Dermis lymphatic vessel endothelial cell (primary cell): ENCODE results near the gene PCDHB15. TPM values are rescaled to one million over a fixed set of nuclear protein-coding genes. Genes with fewer than 3 reads are reported as not detected.

ENCODE experiments used
- total RNA-seq: library from RNA; depleted of rRNA; stranded (reverse); fragments of >200 nt; gene quantifications from 2 replicates; pipeline ENCODE4 v1.2.1, GENCODE V29; 2014

PCDHB15 gene
- total RNA-seq, result 0.43 and 0.86 TPM in 2 replicates

GRCh38 chr5:141245250-141245717 is at the start of gene PCDHB15:
PCDHB15 (plus strand) TSS chr5:141245395; CDS start chr5:141245579, 184 bp downstream.

GRCh38 chr5:141199359-141200235 is 45.6 kb upstream of the PCDHB15 start, which contains the start of gene PCDHB11:
PCDHB11 (plus strand) TSS chr5:141199627; CDS start chr5:141199775, 148 bp downstream.

GRCh38 chr5:141208478-141208877 is 36.7 kb upstream of the PCDHB15 start, which contains the start of gene PCDHB12:
PCDHB12 (plus strand) TSS chr5:141208719; CDS start chr5:141208908, 189 bp downstream.

GRCh38 chr5:141213656-141214339 is 31.4 kb upstream of the PCDHB15 start, which contains the start of gene PCDHB13:
PCDHB13 (plus strand) TSS chr5:141213919; CDS start chr5:141214124, 205 bp downstream.

GRCh38 chr5:141223112-141223783 is 21.9 kb upstream of the PCDHB15 start, which contains the start of gene PCDHB14:
PCDHB14 (plus strand) TSS chr5:141223343; CDS start chr5:141223506, 163 bp downstream.

Other genes with a start within 250 kb of the PCDHB15 start
- gene PCDHB1, start 194.0 kb upstream of the PCDHB15 start, total RNA-seq, result not detected in 2 replicates
- gene PCDHB2, start 150.8 kb upstream of the PCDHB15 start, total RNA-seq, result 0.22 and 1.7 TPM in 2 replicates
- gene PCDHB3, start 144.9 kb upstream of the PCDHB15 start, total RNA-seq, result 0.22 and 0.69 TPM in 2 replicates
- gene PCDHB4, start 123.6 kb upstream of the PCDHB15 start, total RNA-seq, result 0.09 and 0.22 TPM in 2 replicates
- gene PCDHB5, start 110.2 kb upstream of the PCDHB15 start, total RNA-seq, result 0.43 and 0.87 TPM in 2 replicates
- gene PCDHB6, start 95.3 kb upstream of the PCDHB15 start, total RNA-seq, result 0.09 and 0.11 TPM in 2 replicates
- gene PCDHB7, start 72.8 kb upstream of the PCDHB15 start, total RNA-seq, result 0.87 and 1.8 TPM in 2 replicates
- gene PCDHB8, start 67.6 kb upstream of the PCDHB15 start, total RNA-seq, result 0.43 and 0.65 TPM in 2 replicates
- 0.33 and 0.69 TPM in 2 replicates for gene PCDHB16, start 63.0 kb upstream of the PCDHB15 start, total RNA-seq
- 0.22 and 0.26 TPM in 2 replicates for gene PCDHB9, start 58.2 kb upstream of the PCDHB15 start, total RNA-seq
- 0.98 and 1.0 TPM in 2 replicates for gene PCDHB10, start 53.0 kb upstream of the PCDHB15 start, total RNA-seq
- 0.43 and 0.77 TPM in 2 replicates for gene PCDHB11, start 45.8 kb upstream of the PCDHB15 start, total RNA-seq
- 0.33 and 0.60 TPM in 2 replicates for gene PCDHB12, start 36.7 kb upstream of the PCDHB15 start, total RNA-seq
- 1.1 and 1.3 TPM in 2 replicates for gene PCDHB13, start 31.5 kb upstream of the PCDHB15 start, total RNA-seq
- 0.86 and 0.98 TPM in 2 replicates for gene PCDHB14, start 22.1 kb upstream of the PCDHB15 start, total RNA-seq
- 0.09 and 0.22 TPM in 2 replicates for gene SLC25A2, start 58.7 kb downstream of the PCDHB15 start, total RNA-seq
- 78.7 and 81.5 TPM in 2 replicates for gene TAF7, start 75.4 kb downstream of the PCDHB15 start, total RNA-seq
- 0.34 and 0.43 TPM in 2 replicates for gene PCDHGA1, start 85.1 kb downstream of the PCDHB15 start, total RNA-seq
- gene PCDHGA2, start 93.4 kb downstream of the PCDHB15 start, total RNA-seq, result 0.86 and 1.1 TPM in 2 replicates
- 0.54 and 0.69 TPM in 2 replicates for gene PCDHGA3, start 98.4 kb downstream of the PCDHB15 start, total RNA-seq
- 0.76 and 1.6 TPM in 2 replicates for gene PCDHGB1, start 104.7 kb downstream of the PCDHB15 start, total RNA-seq
- 2.0 and 2.6 TPM in 2 replicates for gene PCDHGA4, start 109.6 kb downstream of the PCDHB15 start, total RNA-seq
- gene PCDHGB2, start 114.6 kb downstream of the PCDHB15 start, total RNA-seq, result 1.3 and 2.7 TPM in 2 replicates
- gene PCDHGA5, start 118.8 kb downstream of the PCDHB15 start, total RNA-seq, result 0.43 and 0.77 TPM in 2 replicates
- 2.6 and 4.3 TPM in 2 replicates for gene PCDHGB3, start 124.8 kb downstream of the PCDHB15 start, total RNA-seq
- gene PCDHGA6, start 128.5 kb downstream of the PCDHB15 start, total RNA-seq, result 2.4 and 2.9 TPM in 2 replicates
- 0.65 and 1.4 TPM in 2 replicates for gene PCDHGA7, start 137.3 kb downstream of the PCDHB15 start, total RNA-seq
- gene PCDHGB4, start 142.3 kb downstream of the PCDHB15 start, total RNA-seq, result 6.7 and 11.3 TPM in 2 replicates
- 0.54 and 1.5 TPM in 2 replicates for gene PCDHGA8, start 147.2 kb downstream of the PCDHB15 start, total RNA-seq
- 8.3 and 11.8 TPM in 2 replicates for gene PCDHGB5, start 152.6 kb downstream of the PCDHB15 start, total RNA-seq
- gene PCDHGA9, start 157.4 kb downstream of the PCDHB15 start, total RNA-seq, result 2.0 and 3.2 TPM in 2 replicates
- gene PCDHGB6, start 162.6 kb downstream of the PCDHB15 start, total RNA-seq, result 2.1 and 3.7 TPM in 2 replicates
- 5.2 and 6.0 TPM in 2 replicates for gene PCDHGA10, start 167.6 kb downstream of the PCDHB15 start, total RNA-seq
- gene PCDHGB7, start 172.3 kb downstream of the PCDHB15 start, total RNA-seq, result 10.9 and 11.5 TPM in 2 replicates
- 6.7 and 7.5 TPM in 2 replicates for gene PCDHGA11, start 175.7 kb downstream of the PCDHB15 start, total RNA-seq
- gene PCDHGA12, start 185.1 kb downstream of the PCDHB15 start, total RNA-seq, result 1.5 and 4.9 TPM in 2 replicates
- 17.4 and 20.5 TPM in 2 replicates for gene PCDHGC3, start 230.6 kb downstream of the PCDHB15 start, total RNA-seq
- gene PCDHGC4, start 239.6 kb downstream of the PCDHB15 start, total RNA-seq, result 0.65 and 0.95 TPM in 2 replicates
- gene PCDHGC5, start 243.7 kb downstream of the PCDHB15 start, total RNA-seq, result 0.33 and 0.52 TPM in 2 replicates